Kidney tubule cell (primary cell): ENCODE measurements around the gene NOTUM.
"Not testable (repeated sequence)": the region's sequence is repeated elsewhere in the genome, so short reads cannot be mapped to it uniquely, and the experiment has no call there.

ENCODE experiments used
- DNase-seq: peaks from one replicate; pipeline ENCODE4 v3.0.0-alpha.2; 2018; ENCODE audit warnings: low spot score

NOTUM gene

GRCh38 chr17:81923302-81924260 lies 37.4 kb downstream of the NOTUM start:
- DNase-seq: peak; percentile 81

GRCh38 chr17:81922566-81923301 lies 38.3 kb downstream of the NOTUM start:
- DNase-seq: no peak

- no peak for DNase-seq
Measured at GRCh38 chr17:81921996-81922565, 38.9 kb downstream of the NOTUM start.

- no peak for DNase-seq
Measured at GRCh38 chr17:81921537-81921862, 39.5 kb downstream of the NOTUM start.

GRCh38 chr17:81920612-81921536 lies 40.1 kb downstream of the NOTUM start:
- no peak for DNase-seq

- DNase-seq: no peak
Measured at GRCh38 chr17:81918832-81919545, 42.0 kb downstream of the NOTUM start.

- not testable (repeated sequence) for DNase-seq
Measured at GRCh38 chr17:81918333-81918669, 42.7 kb downstream of the NOTUM start.

- DNase-seq: peak; percentile 82
Measured at GRCh38 chr17:81917565-81918332, 43.2 kb downstream of the NOTUM start, which contains the start of gene SIRT7. Gene SIRT7 (minus strand): TSS chr17:81918176. CDS start chr17:81918131, 45 bp downstream.

GRCh38 chr17:81916234-81917001 lies 44.6 kb downstream of the NOTUM start:
- DNase-seq: peak; percentile 88

GRCh38 chr17:81915331-81915730 lies 45.7 kb downstream of the NOTUM start:
- no peak for DNase-seq

GRCh38 chr17:81914103-81914850 lies 46.7 kb downstream of the NOTUM start:
- no peak for DNase-seq

- no peak for DNase-seq
Measured at GRCh38 chr17:81913394-81914102, 47.4 kb downstream of the NOTUM start.

- DNase-seq: no peak
Measured at GRCh38 chr17:81912441-81913309, 48.3 kb downstream of the NOTUM start.

GRCh38 chr17:81911969-81912368 lies 49.0 kb downstream of the NOTUM start:
- DNase-seq: no peak

- DNase-seq: peak; percentile 89
Measured at GRCh38 chr17:81911277-81911961, 49.6 kb downstream of the NOTUM start, which contains the start of gene PCYT2. Gene PCYT2 (minus strand): TSS chr17:81911399. CDS start chr17:81911355, 44 bp downstream.

GRCh38 chr17:81910840-81911276 lies 50.1 kb downstream of the NOTUM start:
- DNase-seq: no peak
